GM13977 (cell line): Measurements from ENCODE around the gene BRD4.

Source experiments
- DNase-seq: peaks from one replicate; pipeline ENCODE4 v3.0.0; 2012; ENCODE audit warnings: low spot score
- in situ Hi-C: fragments of 300-500 bp; cut with MboI; formaldehyde crosslinking; loops from one replicate; pipeline ENCODE4 v1.12.0; 2022; ENCODE audit warnings: low sequenced_read_pairs, low pct_unique_long_range_greater_than_20kb, mixed read lengths, inconsistent platforms; ENCODE audit not compliant: unreplicated experiment
- TF ChIP-seq, protein P1 (sequence below): IDR thresholded peaks from 2 replicates; pipeline ENCODE4 v1.5.1; 2012; ENCODE audit warnings: mild to moderate bottlenecking, control low read depth; ENCODE audit not compliant: insufficient read depth; ENCODE audit errors: extremely low read depth, missing control alignments

BRD4 gene

DNA sequence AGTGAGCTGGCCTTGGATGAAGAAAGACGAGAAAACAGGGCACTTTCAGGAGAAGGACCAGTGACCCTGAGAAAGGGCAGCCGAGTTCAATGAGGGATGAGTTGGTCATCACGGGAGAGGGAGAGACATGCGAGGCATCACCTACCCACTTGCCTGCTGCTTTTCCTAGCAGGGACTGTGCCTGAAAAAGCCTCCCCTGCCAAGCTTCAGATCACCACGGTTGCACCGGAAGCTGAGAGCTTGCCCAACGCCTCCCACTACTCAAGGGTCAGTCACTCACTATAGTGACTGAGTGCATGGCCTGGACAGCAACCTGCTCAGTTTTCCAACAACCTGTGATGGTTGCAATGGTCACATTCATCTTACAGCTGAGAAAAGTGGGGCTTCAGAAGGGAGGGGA, 87.5 kb downstream of the BRD4 start:
- TF ChIP-seq, protein P1, sequence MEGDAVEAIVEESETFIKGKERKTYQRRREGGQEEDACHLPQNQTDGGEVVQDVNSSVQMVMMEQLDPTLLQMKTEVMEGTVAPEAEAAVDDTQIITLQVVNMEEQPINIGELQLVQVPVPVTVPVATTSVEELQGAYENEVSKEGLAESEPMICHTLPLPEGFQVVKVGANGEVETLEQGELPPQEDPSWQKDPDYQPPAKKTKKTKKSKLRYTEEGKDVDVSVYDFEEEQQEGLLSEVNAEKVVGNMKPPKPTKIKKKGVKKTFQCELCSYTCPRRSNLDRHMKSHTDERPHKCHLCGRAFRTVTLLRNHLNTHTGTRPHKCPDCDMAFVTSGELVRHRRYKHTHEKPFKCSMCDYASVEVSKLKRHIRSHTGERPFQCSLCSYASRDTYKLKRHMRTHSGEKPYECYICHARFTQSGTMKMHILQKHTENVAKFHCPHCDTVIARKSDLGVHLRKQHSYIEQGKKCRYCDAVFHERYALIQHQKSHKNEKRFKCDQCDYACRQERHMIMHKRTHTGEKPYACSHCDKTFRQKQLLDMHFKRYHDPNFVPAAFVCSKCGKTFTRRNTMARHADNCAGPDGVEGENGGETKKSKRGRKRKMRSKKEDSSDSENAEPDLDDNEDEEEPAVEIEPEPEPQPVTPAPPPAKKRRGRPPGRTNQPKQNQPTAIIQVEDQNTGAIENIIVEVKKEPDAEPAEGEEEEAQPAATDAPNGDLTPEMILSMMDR = no peak
- in situ Hi-C loops = no loop called here
- DNase-seq = no peak

DNA sequence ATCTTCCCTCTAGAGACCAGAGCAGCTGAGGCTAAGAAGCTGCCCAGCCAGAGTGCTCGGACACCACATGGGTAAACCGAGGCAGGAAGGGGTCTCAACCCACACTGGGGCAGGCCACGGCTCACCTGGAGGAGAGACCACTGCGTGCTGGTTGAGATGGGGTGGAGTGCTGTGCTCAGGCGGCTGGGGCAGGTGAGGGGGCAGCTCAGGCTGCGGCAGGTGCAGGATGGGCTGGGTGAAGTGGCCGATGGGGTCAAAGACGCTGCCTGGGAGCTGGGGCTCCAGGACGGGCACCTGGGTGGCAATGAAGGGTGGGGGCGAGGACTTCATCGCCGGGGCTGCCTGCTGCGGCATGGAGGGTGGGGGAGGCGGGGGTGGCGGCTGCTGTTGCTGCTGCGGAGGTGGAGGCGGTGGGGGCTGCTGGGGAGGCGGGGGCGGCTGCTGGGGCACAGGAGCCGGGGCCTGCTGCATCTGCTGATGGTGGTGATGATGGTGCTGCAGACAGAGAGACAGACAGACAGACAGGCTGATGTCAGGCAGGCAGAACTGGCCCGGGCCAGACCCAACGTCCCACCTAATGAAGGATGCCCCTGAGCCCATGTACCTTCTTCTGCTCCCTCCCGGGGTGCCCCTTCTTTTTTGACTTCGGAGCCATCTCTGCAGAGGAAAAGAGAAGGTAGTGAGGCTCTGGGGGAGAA, 88.1 kb downstream of the BRD4 start:
- DNase-seq = no peak
- in situ Hi-C loops = no loop called here
- TF ChIP-seq, protein P1 = no peak

DNA sequence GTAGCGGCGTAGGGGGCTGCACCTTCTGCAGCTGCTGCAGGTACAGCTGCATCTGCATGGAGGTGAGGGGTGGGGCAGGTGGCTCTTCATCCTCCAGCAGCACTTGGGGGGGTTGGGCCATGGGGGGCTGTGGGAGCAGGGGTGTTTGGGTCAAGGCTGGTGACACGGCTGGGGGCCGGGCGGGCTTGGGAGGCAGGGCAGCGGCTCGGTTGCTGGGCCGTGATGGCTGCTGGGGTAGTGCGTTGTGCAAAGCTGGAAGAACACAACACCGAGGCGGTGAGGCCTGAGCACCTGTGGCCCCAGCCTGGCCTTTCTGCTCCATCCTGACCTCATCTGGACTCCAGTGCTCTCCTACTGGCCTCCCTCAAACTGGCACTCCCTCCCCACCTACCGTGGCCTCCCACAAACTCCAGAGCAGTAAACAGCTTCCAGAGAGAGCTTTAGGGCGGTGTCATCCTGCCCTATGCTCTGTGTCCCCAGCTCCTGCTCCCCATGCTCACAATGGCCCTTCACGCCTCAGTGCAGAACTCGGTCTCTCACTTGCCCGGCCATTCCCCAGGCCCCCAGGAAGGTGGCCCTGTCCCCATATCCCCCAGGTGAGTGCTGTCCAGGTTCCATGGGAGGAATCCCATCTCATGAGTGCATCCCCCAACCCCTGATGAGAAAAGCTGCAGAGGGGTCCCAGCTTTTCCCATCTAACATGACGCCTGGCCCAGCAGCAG, 88.9 kb downstream of the BRD4 start:
- DNase-seq = no peak
- in situ Hi-C loops = no loop called here
- TF ChIP-seq, protein P1 = no peak

DNA sequence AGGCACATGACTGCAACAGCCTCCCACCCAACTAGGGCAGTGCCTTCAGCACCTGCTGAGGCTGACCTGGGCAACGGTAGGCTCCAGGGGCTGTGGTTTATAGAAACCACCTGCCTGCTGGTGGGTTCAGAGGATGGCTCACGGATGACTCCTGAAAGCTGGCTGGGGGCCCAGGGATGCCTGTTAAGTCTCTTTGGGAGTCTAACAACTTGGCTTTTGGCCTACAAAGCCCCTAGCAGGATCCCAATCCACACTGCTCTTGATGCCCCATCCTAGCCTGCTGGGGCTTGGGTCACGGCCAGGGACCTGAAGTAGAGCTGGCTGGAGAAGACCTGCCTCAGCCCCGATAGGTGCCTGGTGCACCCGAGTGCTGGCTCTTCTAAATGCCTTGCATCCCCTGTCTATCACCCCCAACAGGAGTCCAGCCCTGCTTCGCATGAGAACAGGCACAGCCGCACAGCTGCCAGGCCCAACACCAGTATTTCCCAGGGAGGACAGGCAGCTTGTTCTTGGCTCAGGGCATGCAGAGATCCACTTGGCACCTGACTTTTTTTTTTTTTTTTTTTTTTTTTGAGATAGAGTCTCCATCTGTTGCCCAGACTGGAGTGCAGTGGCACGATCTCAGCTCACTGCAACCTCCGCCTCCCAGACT, 91.0 kb downstream of the BRD4 start:
- in situ Hi-C loops = no loop called here
- TF ChIP-seq, protein P1 = no peak
- no peak for DNase-seq

DNA sequence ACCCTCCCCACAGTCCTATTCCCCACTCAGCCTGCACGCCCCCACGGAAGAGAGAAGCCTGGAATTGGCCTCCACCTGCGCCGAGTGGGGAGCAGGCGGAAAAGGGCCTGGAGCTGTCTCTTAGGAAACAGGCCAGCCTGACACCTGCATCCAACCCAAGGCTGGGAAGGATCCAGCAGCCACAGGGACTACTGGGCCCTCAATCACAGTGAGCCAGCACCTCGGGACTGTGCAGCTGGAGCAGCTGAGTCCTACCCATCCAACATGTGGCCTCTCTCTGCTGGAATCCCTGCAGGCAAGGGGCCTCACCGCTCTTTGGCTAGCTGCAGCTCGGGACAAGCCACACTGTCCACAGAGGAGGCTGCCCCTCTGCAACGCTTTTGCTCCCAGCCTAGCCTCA, 91.8 kb downstream of the BRD4 start:
- in situ Hi-C loops = no loop called here
- TF ChIP-seq, protein P1 = no peak
- no peak for DNase-seq

DNA sequence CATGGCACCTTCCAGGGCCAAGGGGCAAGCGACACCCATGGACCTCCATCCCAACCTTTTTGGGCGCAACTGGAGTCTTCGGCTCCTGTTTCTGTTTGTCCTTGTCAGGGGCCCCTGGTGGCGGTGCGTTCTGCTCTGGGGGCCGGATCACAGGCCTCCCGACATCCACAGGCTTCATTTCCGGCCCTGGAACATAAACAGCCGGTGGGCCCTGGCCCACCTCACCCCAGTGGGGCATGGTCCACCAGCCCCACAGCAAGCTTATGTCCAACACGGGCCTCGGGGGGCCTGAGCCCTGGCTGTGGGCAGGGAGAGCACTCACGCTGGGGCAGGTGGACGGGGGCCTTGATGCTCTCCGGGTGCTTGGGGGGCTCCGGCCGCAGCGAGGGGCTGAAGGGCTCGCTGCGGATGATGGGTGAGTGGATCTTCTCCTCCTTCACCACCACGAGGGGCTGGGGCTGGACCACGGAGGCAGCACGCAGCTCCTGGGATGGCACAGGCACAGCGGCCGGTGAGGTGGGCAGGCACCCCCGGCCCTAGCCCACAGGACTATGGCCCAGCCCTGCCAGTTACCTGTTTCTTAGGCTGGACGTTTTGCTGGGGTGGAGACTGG, 92.9 kb downstream of the BRD4 start:
- DNase-seq = no peak
- TF ChIP-seq, protein P1 = no peak
- in situ Hi-C loops = no loop called here
